Measurements from ENCODE around the gene CUL5.
"Not testable (repeated sequence)": the region's sequence is repeated elsewhere in the genome, so short reads cannot be mapped to it uniquely, and the experiment has no call there.

The CUL5 gene

GRCh38 chr11:108115500-108116140, 106.9 kb downstream of the CUL5 start:
- DNase-seq, result peak; percentile 67 to 83
- TF ChIP-seq POLR2A (IDR thresholded peaks at IDR 0.05; ENCODE audit: low read length), result no peak

DNA sequence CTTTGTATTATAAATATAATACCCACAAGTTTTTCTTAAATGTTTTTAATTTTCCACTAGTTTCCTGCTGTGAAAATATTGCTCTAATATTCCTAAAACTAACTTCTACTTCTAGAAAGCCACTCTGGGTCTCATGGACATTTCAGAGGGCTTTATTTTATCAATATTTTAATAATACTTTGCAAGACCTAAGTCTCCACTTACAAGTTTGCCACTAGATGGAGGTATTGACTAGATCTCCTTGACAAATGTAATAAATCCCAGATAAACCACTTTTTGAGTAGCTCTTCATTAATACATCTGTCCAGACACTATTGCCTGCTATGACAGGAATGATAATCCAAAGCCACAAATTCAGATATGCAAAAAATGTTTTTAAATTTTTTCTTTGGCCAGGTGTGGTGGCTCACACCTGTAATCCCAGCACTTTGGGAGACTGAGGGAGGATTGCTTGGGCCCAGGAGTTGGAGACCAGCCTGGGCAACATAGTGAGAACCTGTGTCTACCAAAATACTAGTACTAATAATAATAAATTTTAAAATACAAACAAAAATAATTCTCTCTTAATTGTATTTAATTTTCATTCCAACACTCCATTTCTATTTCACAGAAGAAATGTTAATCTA, 109.2 kb downstream of the CUL5 start:
- no peak for TF ChIP-seq GATA1 (IDR thresholded peaks at IDR 0.05; ENCODE audit: low read depth, low read length)
- DNase-seq, result peak; percentile 74 to 78

GRCh38 chr11:108120936-108121273, 112.2 kb downstream of the CUL5 start:
- DNase-seq, result peak; percentile 74 to 82

GRCh38 chr11:108121274-108122155, 112.8 kb downstream of the CUL5 start, which contains the start of gene ACAT1:
TSS of gene ACAT1 (plus strand) at chr11:108121567. CDS start at chr11:108121607, 40 bp downstream.
- TF ChIP-seq POLR2A (IDR thresholded peaks at IDR 0.05; ENCODE audit: low read length) (peak; percentile 97), GATA1 (IDR thresholded peaks at IDR 0.05; ENCODE audit: low read depth, low read length) (no peak)
- peak; percentile 96 to 98 for DNase-seq

GRCh38 chr11:108122166-108122628, 113.5 kb downstream of the CUL5 start:
- TF ChIP-seq GATA1 (IDR thresholded peaks at IDR 0.05; ENCODE audit: low read depth, low read length) (no peak), POLR2A (IDR thresholded peaks at IDR 0.05; ENCODE audit: low read length) (no peak)
- peak; percentile 44 to 57 for DNase-seq

- TF ChIP-seq POLR2A (IDR thresholded peaks at IDR 0.05; ENCODE audit: low read length), result no peak
- no peak for TF ChIP-seq GATA1 (IDR thresholded peaks at IDR 0.05; ENCODE audit: low read depth, low read length)
- DNase-seq, result peak; percentile 27 to 44
These were observed 116.4 kb downstream of the CUL5 start for GRCh38 chr11:108125096-108125495.

DNA sequence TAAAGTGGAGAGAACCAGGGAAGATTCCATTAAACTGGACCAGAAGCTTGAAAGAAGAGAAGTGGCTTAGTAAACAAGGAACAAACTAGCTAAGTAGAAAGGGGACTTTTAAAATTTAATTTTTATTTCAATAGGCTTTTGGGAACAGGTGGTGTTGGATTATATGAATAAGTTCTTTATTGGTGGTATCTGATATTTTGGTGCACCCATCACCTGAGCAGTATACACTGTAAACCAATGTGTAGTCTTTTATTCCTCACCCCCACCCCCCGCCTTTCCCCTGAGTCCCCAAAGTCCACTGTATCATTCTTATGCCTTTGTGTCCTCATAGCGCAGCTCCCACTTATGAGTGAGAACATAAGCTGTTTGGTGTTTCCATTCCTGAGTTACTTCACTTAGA, 120.1 kb downstream of the CUL5 start:
- TF ChIP-seq POLR2A (IDR thresholded peaks at IDR 0.05; ENCODE audit: low read length) (no peak), GATA1 (IDR thresholded peaks at IDR 0.05; ENCODE audit: low read depth, low read length) (no peak)
- no peak for DNase-seq

GRCh38 chr11:108131993-108132392, 123.3 kb downstream of the CUL5 start:
- TF ChIP-seq GATA1 (IDR thresholded peaks at IDR 0.05; ENCODE audit: low read depth, low read length) (no peak), POLR2A (IDR thresholded peaks at IDR 0.05; ENCODE audit: low read length) (no peak)
- DNase-seq, result no peak

GRCh38 chr11:108132993-108133538, 124.4 kb downstream of the CUL5 start:
- not testable (repeated sequence) for DNase-seq

- peak; percentile 22 to 40 for DNase-seq
- TF ChIP-seq POLR2A (IDR thresholded peaks at IDR 0.05; ENCODE audit: low read length) (no peak), GATA1 (IDR thresholded peaks at IDR 0.05; ENCODE audit: low read depth, low read length) (no peak)
These were observed 127.3 kb downstream of the CUL5 start for GRCh38 chr11:108135845-108136544.

DNA sequence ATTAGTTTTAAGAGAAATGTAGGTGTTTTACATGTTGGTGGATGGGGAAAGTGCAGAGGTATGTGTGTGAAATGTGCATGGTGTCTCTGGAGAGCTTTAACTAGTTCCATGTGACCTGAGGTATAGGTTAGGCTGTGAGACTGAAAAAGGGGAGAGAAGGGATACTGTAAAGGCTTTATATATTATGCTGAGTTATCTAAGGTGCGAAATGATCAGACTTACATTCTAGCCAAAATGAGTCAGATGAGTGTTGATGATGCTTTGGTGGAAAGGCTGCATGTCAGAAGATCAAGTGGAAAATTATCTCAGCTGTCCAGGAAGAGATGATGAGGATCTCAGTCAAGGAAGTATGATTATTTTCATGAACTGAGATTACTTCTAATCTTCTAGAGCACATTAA, 128.5 kb downstream of the CUL5 start:
- no peak for TF ChIP-seq POLR2A (IDR thresholded peaks at IDR 0.05; ENCODE audit: low read length)
- TF ChIP-seq GATA1 (IDR thresholded peaks at IDR 0.05; ENCODE audit: low read depth, low read length), result no peak
- DNase-seq, result no peak

- DNase-seq, result no peak
- TF ChIP-seq POLR2A (IDR thresholded peaks at IDR 0.05; ENCODE audit: low read length) (no peak), GATA1 (IDR thresholded peaks at IDR 0.05; ENCODE audit: low read depth, low read length) (no peak)
These were observed 133.6 kb downstream of the CUL5 start for GRCh38 chr11:108142304-108142703.

DNA sequence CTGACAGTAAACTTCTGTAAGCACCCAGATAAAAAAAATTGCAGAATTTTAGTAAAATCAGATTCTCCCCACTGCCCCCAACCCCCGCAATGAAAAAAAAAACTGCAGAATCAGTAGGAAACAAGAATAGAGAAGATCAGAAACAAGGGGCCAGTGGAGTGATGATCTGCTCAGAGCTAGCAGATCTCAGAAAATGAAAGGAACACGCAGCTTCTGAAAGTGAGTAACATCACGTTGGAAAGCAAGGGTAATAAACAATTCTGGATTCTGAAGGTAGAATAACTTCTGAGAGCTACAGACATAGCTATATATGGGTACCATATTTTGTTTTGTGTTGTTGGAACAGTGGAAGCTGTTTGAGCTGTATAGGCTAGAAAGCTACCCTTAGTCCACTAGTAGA, 135.9 kb downstream of the CUL5 start:
- DNase-seq, result no peak
- TF ChIP-seq POLR2A (IDR thresholded peaks at IDR 0.05; ENCODE audit: low read length), result no peak
- TF ChIP-seq GATA1 (IDR thresholded peaks at IDR 0.05; ENCODE audit: low read depth, low read length), result no peak

GRCh38 chr11:108147150-108147549, 138.5 kb downstream of the CUL5 start:
- TF ChIP-seq POLR2A (IDR thresholded peaks at IDR 0.05; ENCODE audit: low read length), result no peak
- DNase-seq, result no peak
